ENCODE measurements around the gene PTPN4.

GRCh38 chr2:120012771-120013596 lies 253.3 kb downstream of the PTPN4 start, which contains the start of gene EPB41L5:
- peak in 1 of 2 donors; percentile 72 for TF ChIP-seq POLR2A (IDR thresholded peaks at IDR 0.05)
- TF ChIP-seq, protein P1, sequence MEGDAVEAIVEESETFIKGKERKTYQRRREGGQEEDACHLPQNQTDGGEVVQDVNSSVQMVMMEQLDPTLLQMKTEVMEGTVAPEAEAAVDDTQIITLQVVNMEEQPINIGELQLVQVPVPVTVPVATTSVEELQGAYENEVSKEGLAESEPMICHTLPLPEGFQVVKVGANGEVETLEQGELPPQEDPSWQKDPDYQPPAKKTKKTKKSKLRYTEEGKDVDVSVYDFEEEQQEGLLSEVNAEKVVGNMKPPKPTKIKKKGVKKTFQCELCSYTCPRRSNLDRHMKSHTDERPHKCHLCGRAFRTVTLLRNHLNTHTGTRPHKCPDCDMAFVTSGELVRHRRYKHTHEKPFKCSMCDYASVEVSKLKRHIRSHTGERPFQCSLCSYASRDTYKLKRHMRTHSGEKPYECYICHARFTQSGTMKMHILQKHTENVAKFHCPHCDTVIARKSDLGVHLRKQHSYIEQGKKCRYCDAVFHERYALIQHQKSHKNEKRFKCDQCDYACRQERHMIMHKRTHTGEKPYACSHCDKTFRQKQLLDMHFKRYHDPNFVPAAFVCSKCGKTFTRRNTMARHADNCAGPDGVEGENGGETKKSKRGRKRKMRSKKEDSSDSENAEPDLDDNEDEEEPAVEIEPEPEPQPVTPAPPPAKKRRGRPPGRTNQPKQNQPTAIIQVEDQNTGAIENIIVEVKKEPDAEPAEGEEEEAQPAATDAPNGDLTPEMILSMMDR (IDR thresholded peaks at IDR 0.05): no peak

All from uterus (tissue), 2 donors.